CD4-positive, alpha-beta T cell treated with Interleukin-15 for 1 hour (primary cell): ENCODE data around the gene NARF.

Experiments
- DNase-seq: peaks from one replicate; pipeline ENCODE4 v3.0.0-alpha.2; 2020

NARF gene

DNA sequence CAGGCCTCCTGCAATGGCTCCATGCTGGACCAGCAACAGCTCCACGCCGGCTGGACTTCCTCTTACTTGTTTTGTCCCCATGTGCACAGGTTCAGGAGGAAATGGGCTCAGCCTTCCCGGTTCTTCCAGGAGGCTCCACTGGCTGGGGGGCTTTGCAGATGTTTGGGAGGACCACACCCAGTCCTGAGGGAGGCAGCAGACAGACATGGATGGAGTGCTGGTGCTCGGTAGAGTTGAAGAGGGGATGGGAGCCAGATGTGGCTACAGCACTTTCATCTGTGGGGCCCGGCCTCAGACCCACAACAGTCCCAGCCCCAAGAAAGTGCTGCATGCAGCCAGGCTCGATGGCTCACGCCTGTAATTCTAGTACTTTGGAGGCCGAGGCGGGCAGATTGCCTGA, 21.8 kb downstream of the NARF start:
- DNase-seq = no peak

DNA sequence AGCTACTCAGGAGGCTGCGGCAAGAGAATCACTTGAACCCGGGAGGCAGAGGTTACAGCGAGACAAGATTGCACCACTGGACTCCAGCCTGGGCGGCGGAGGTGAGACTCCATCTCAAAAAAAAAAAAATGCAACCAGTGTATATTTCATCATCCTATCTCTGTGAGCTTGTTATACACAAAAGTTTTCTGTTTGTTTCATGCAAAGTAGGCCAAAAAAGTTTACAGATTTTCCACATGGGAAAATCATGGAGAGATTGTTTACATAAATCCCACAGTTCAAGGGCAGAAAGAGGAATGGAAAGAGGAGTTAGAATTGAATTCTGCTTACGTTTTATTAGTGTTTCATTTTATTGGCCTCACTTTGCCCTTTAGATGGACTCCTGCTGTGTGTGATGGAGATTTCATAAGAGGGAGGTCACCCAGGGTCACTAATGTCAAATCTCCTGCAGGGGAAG, 24.7 kb downstream of the NARF start:
- no peak for DNase-seq

DNA sequence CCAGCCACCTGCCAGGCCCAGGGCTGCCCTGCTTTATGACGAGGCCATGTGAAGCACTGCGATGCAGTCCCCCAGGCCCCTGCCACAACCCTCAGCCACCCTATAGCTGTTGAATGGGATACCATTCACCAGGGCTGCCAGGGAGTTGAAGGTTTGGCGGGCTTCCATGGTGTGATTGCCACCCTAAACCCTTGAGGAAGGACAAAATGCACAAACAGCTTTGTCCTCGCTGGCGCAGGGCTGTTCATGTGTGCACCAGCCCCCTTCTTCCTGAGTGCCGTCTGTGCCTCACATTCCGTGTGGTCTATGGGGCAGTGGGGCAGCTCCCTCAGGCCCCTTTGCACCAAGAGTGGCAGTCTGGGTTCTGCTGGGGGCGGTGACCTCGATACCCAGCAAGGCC, 25.3 kb downstream of the NARF start:
- DNase-seq = no peak

DNA sequence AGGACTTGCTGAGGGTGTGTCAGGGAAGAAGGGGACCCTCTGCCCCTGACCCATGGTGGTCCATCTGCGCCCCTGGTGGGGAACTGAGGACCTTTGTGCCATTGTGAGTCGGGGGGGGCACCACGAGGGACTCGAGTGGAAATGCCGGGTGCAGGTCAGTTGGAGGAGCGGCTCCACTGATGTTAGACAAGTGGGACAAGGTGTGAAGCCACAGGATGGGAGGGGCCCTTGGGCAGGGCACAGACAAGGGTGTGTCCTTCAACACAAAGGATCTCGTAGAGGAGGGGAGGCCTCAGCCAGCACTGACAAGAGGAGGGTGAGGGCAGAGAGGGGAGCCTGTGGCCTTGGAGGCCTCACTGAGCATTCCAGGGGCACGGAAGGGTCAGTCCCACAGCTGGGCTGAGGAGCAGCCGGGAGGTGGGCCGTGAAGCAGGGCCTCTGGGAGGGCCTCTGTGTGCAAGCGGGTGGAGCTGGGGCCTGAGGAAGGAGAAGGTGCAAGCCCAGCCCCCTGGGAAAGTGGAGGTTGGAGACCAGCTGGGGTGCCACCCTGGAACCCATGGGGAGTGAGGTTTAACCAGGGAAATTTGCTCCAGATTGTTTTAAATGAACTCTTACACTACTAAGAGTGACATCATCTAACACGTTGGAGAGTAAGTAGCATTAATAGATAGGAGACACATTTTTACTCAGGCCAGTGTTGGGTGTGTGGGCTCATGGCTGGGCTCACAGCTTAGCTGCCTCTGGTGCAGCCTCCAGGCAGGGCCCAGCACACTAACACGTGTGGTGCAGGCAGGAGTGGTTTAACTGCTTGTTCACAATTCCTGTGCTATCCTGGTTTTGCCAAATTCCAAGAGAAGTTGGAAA, 27.9 kb downstream of the NARF start:
- no peak for DNase-seq

DNA sequence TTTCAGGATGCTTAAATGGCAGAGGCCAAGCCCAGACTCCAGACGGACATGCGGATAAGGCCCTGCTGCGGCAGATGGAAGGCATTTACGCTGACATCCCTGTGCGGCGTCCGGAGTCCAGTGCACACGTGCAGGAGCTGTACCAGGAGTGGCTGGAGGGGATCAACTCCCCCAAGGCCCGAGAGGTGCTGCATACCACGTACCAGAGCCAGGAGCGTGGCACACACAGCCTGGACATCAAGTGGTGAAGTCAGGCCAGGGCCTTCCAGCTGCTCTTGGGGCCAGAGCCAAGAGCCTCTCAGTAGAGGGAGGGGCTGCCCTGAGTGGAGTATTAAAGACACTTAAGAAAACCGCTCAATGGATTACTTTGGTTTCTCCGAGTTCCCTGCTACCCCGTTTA, 29.4 kb downstream of the NARF start:
- DNase-seq = no peak

DNA sequence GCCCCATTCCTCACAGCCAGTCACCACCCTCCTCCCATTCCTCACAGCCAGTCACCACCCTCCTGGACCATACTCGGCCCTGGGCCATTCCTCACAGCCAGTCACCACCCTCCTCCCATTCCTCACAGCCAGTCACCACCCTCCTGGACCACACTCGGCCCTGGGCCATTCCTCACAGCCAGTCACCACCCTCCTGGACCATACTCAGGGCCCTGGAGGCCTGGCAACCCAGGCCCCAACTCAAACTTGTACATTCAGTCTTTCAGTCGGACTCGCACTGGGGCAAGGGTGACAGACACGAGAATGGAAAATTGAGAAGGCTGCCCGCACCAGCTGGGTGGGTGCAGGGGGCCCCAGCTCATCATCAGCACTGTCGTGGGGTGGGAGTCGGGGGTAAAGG, 30.6 kb downstream of the NARF start:
- DNase-seq = no peak

DNA sequence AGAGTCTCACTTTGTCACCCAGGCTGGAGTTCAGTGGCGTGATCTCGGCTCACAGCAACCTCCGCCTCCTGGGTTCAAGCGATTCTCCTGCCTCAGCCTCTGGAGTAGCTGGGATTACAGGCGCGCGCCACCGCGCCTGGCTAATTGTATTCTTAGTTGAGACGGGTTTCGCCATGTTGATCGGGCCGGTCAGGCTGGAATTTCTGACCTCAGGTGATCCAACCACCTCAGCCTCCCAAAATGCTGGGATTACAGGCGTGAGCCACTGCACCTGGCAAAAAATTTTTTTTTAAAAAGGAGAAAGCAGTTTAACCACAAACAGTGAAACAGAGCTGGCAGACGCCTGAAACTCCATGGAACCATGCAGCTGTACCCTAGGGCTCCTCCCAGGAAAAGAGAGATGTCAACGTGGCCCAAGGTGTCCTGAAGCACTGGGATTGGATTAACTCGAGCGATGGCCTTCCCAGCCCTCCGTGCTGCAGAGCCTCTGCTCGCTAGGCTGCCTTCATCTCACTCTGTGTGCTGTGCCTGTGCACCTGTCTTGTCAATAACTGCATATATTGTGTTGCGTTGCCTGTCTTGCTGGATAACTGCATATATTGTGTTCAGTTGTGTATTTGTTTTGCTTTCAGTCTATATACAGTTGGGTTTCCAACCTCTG, 31.4 kb downstream of the NARF start:
- no peak for DNase-seq

DNA sequence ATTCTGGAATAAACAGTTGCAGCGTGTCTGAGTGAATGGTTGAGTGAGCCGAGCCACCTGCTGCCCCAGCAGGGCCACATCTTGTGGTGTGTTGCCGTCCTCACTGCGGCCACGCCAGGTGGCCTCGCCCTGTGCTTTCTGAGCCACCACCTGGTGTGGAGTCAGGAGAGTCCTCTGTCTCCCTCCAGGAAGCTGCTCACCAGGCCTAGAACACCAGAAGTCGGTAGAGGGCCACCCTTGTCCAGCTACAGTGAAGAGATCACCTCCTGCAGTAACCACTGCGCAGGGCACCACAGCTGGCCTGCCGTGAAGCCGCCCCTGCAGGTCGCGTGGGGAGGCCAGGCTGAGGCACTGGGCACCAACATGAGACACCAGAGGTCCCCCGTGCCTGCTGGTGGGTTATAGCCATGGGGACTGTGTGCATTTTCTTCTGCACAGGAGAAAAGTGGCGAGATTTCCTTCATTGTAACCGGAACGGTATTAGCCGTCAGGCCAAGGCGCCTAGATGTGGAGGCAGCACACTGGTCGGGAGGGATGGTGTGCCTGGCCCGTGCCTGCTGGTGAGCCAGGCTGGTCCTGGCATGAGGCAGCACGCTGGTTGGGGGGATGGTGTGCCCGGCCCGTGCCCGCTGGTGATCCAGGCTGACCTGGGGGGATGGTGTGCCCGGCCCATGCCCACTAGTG, 32.1 kb downstream of the NARF start:
- no peak for DNase-seq

DNA sequence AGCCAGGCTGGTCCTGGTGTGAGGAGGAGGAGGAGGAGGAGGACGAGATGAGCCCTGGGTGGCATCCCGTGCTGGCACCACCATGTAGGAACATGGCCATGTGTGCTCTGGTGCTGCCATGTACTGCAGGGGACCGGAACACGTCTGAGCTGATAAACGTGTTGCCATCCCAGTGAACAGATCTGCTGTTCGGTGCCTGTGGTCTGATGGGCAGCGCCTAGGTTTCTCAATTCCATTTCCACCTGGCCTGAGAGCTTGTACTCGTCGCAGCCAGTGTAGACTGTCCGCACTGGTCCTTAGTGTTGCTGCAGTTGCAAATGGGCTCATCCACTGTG, 32.6 kb downstream of the NARF start:
- DNase-seq = no peak

DNA sequence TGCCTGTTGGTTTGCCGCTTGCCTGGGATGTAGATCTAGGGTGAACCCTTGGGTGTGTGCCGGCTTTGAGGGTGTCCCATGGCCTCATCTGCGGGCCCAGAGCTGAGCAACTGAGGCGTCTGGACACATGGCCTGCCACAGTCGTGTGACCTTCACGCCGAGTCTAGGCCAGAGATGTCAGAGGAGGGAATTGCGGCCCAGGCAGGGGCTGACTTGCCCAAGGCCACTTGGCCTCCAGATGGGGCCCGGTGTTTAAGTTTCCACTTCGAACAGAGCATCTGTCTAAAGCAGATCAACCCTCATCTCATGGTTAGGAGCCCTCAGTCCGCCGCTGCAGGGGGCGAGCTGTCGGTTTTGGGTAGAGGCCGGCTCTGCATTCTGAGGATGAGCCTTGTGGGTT, 33.0 kb downstream of the NARF start:
- no peak for DNase-seq

DNA sequence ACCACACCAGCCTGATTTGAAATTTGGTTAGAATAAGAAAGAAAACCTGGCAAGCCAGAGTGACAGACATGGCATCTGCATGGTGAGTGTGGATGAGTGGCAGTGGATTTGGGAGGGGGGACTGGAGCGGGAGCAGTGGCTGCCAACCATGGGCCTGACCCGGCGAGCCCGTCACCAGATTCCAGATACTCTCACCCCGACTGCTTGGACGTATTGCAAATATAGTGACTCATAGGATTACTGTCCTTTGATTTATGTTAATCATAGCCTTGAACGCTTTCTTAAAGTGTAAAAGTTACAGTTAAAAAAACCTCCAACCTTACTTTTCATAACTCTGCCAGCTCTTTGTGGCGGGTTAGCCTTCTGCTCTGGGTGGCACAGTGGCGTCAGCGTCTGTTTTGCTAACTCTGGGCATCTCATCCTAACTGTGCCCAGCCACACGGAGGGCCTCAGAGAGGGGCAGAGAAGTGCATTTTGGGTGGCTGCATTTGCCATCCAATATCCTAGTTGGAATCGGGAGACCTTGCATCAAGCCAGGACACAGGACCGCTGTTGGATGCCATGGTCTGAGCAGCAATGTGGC, 34.2 kb downstream of the NARF start:
- DNase-seq = no peak

DNA sequence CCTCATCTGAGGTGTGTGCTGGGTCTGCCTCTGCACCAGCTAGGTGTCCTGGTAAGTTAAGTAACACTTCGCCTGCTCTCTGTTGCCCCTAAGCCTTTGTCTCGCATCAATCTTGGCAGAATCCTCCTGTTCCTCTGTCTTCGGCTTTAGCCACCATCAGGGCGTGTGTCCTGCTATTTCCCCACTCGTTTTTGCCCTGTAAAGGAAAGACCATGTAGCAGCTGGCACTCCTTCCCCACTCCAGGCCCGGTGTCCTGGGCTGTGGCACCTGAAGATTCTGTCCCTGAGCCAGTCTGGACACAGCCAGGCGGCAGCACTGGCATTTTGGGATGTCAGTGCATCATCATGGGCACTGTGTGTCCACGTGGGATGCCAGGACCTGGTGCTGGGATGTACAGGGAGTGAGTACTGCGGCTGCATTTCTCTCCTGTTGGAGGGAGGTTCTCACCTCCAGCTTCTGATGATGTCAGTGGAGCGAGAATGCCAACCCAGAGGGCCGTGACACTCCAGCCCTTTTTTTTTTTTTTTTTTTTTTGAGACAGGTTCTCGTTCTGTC, 34.8 kb downstream of the NARF start:
- DNase-seq = no peak

DNA sequence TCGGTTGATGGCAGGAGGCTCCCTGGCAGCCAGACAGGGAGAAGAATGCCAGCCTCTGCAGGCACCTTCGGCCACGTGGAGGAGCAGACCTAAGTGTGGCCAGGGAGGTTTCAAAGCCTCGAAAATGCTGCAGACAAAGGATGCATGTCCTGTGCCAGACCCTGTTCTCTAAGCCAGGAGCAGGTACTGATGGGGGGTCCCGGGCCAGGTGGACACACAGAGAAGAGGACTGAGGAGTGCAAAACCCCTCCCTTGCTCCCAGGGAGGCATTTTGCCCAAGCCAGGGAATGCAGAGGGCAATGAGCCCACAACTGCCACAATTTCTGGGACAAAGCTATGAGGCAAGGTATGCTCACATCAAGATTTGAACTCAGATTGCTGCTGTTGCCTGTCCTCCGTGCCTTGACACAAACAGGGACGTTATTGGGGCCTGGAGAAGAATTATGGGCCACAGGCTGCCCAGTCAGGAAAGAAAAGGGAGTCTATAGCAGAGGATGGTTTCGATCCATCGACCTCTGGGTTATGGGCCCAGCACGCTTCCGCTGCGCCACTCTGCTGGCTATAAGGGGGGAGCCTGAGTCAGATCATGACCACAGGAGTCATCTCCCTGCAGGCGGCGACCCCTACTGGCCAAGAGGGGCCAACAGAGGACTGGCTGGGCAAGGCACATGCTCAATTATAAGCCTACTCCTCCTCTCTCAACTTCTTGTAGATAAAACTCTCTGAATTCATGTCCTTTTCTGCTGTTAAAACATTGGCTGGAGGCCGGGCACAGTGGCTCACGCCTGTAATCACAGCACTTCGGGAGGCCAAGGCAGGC, 35.9 kb downstream of the NARF start:
- peak; percentile 90 for DNase-seq

DNA sequence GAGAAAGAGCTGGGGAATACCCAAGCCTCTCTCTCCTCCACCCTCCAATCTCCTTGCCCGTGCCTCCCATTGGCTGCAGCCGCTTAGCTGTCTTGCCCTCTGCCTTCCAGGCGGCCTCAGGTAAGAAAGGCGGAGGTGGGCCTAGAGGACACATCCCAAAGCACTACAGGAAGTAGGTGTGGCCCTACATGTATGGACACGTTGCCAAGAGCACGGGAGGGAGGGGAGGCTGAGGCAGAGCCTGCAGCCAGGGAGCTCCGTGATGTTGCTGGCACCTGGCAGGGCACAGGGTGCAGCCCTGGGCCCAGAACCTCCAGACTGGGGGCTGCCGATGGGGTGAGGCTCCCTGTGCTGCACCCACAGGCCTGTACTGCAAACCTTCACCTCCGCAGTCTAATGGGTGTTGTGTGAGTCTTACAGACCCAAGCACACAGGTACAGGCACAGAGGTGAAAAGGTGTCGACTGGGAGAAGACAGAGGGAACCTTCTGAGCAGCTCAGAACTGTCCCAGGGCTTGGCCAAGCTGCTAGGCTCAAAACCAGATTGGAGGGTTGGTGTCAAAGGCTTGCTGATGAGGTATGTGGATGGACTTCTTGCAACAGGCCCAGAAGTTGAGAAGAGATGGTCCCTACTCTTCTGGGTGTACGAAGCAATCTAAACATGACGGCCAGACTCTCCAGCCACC, 37.4 kb downstream of the NARF start:
- no peak for DNase-seq

DNA sequence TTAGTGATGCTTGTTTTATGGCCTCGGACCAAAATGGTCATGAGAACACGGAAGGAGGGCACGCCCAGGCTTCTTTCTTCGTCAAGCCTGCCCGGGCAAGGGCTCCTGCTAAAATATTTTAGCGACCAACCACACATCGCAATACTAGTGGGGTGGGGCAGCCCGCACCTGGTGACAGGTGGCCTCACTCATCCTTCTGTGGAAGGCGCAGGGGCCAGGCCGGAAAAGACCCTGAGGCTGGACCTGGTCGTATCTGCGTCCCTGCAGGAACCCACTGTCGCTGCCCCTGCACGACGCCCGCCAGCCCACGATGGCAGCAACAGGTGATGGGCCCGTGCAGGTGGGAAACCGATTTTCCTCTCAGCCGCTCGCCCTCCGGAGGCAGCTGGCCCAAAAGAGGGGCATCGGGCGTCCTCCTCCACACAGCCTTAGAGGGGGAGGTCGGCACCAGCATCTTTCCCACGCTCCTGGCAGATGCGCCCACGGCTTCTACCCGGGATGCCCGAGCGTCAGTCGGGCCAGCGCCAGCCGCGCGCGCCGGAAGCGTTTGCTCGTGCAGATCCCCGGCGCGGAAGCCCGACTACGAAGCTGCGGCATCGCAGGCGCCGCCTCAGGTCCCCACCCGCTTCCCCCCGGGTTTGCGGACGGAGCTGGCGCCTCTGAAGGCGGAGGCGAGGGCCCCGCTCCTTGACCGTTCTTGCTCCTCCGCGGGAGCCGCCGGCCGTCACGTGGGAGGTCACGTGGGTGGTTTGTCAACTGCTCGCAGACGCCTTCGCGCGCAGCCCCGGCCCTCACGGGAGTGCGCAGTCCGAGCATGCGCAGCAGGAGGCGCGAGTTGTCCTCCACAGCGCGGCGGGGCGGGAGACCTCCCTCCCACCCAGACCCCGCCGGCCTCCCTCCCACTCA, 38.2 kb downstream of the NARF start:
- peak; percentile 93 for DNase-seq

DNA sequence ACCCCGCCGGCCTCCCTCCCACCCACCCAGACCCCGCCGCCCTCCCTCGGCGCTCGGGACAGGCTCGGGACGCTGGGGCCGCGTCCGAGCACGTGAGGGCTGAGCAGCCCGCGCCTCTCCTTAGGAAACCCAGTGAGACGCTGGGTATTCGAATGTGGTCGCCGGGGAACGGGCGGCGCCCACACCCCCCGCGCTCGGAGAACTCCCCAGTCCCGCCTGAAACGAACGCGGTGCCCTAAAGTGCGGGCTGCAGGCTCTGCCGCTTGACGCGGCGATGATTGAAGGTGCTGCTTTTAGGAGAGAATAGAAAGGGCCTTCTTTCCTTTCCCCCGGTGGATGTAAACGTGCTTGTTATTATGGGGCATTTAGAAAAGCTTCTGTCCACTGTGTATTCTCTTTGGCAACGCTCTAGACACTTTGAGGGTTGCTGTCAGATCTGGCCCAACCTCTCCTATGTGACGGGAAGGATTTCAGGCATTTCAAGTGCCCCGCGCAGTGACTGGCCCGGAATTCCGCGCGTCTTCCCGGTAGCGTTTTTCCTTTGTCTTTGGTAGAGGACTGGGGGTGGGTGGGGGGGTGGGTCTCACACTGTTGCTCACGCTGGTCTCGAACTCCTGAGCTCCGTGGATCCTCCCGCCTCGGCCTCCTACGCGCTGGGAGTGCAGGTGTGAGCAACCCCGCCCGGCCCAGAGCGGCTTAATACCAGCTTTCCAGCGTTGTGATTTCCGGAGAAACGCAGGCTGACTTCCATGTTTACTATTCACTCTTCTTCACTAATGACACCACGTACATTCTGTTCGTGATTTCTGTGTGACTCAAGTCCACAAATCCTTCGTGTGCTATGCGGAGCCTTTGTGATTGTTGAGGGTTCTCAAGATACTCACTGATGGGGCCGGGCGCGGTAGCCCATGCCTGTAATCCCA, 39.2 kb downstream of the NARF start:
- peak; percentile 46 for DNase-seq

DNA sequence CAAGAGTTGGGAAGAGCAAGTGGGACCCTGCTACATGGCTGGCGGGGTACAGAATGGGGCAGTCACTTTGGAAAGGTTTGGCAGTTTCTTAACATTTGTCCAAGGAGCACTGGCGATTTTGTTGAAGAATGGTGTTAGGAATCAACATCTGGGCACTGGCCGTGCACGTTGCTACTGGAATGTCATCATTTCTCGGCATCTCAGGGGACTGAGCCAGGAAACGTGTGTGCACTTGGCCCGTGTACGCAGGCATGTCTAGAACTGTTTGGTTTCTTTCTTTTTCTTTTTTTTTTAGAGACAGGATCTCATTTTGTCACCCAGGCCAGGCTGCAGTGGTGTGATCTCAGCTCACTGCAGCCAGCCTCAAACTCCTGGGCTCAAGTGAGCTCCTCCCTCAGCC, 43.7 kb downstream of the NARF start:
- no peak for DNase-seq

DNA sequence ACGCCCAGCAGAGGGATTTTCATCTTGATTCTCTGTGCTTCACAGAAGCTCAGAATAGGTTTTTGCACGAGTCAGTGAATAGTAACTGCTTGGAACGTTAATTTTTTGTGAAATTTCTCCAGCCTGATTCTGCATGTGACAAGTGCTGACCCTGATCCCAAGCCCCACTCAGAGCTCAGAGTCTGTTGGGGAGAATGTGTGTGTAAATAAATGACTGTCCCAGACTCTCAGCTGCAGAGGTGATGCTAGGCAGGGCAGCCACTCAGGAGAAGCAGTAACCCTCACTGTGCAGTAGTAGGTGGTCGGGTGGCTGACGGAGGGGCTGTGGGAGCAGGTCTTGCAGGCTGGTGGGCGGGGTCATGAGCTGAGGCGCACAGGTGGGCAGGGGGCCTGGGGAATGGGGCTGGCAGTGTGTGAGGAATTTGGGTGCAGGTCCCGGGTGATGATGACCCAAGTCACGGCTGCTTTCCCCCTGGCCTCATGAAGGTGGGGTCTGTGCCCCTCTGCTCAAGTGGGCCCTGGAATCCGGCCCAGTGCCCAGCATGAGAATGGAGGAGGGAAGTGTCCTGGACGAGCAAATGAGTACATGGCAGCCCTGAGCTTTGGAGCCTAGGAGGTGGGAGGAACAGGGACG, 44.7 kb downstream of the NARF start:
- DNase-seq = no peak

DNA sequence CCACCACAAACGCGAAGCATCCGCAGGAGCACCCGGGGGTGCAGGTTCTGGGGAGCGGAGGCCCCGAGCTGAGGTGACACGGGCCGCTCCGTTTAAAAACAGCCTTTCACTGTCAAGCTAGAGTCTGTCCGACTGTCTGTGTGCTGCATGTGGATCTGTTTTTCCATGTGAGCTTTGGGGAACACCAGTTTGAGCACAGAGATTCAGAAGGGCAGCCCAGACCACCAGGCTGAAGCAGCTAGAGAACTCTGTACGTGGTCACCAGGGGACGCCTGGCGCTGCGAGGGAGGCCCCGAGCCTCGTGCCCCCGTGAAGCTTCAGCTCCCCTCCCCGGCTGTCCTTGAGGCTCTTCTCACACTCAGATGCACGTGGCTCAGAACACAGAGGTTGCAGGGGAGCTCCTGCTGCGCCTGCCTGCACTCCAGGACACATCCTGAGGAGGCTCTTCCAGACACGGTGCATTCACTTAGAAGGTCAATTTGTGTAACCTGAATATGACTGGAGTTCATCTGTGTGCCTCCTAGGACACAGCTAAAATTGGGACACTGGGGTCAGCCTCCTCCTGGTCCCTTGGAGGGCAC, 45.3 kb downstream of the NARF start:
- DNase-seq = no peak
